ENCODE results near the gene EXD3.

- TF ChIP-seq EZH2 (optimal IDR thresholded peaks at IDR 0.05; ENCODE audit: low read depth, low read length) (no peak), EZH2phosphoT487 (IDR thresholded peaks at IDR 0.05; ENCODE audit: low read length) (no peak)
Measured at GRCh38 chr9:137455359-137455991, 32.5 kb upstream of the EXD3 start.
